GM18519 (cell line): Measurements from ENCODE around the gene MRPS18B.
"Not testable (repeated sequence)": the region's sequence is repeated elsewhere in the genome, so short reads cannot be mapped to it uniquely, and the experiment has no call there.

ENCODE experiments used
- ATAC-seq: cut with Tn5 transposase; IDR thresholded peaks from one replicate; pipeline ENCODE4 v1.9.1; 2021; ENCODE audit warnings: mild to moderate bottlenecking, moderate library complexity; ENCODE audit not compliant: unreplicated experiment, low FRiP score

The MRPS18B gene

DNA sequence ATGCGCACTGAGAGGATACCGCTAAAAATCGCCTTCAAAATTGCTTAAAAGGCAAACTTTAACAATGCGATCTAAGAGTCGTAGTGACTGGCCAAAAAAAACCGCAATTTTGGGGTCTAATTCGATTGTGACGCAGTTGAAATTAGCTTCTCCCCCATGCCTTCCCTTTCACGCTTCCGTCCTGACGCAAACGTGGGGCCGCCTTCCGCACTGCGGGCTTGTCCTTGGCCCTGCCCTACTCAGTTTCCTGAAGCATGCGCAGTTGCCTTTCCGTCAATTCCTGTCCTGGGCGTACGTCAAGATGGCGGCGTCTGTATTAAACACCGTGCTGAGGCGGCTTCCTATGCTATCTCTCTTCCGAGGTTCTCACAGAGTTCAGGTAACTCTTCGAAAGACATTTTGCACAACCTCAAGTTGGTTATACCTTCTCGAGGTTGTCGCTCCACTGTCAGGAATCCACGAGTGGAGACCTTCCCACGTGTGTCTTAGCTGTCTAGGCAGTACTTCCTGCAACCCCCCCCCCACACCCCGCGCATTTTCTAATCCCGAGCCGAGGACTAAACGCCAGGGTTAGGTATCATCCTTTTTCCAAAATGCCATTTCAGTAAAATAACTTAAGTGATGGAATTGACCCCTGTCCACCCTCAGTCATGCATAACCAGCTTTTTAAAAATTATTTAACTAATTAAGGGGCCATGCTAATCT lies at the start of gene MRPS18B:
MRPS18B (plus strand) TSS at position 276 of the 705 bp plus-strand sequence; CDS start at position 302, 26 bp downstream.
- peak; percentile 49 for ATAC-seq

DNA sequence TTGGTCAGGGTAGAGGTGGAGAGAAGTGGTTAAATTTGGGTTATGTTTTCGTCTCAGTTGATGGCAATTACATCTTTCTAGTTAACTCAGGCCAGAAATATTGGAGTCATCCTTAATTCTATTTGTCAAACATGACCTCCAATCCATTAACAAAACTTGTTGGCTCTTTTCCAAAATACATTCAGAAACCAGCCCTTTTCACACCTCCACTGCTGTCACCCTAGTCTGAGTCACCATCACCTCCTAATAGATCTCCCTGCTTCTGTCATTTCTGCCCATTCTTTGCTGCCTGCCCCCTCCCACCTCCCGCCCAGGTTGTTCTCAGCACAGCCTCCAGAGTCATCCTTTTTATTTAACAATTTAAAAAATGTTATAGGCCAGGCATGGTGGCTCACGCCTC lies 49.4 kb upstream of the MRPS18B start:
- ATAC-seq, result no peak

- ATAC-seq, result no peak
These were observed 47.4 kb upstream of the MRPS18B start for GRCh38 chr6:30570263-30570662.

- peak; percentile 8 for ATAC-seq
These were observed 46.9 kb upstream of the MRPS18B start for GRCh38 chr6:30570740-30571074.

DNA sequence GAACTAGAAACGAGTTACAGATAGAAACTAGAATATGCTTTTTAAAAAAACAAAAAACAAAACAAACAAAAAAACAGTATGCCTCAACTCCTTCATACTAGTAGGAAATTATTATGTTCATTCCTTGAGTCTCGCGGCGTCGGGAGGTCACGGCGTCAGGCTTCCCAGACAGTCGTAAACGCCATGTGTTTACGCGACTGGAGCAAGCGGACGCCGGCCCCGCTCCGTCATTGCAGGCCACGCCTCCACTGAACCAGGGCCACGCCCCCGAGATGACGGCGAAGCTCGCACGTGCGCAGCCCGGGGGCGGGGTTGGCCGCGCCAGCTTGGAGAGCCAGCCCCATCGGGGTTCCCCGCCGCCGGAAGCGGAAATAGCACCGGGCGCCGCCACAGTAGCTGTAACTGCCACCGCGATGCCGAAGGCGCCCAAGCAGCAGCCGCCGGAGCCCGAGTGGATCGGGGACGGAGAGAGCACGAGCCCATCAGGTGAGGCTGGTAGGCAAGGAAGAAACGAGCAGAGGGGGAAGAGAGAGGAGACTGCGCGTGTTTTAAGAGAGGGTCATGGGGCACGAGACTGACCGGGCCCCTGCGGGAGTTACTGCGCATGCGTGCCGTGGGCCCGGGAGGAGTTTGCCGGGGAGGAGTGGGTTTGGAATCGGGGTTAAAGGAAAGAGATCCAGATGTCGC lies 46.4 kb upstream of the MRPS18B start, which contains the start of gene ABCF1:
ABCF1 (plus strand) TSS at position 368 of the 687 bp plus-strand sequence; CDS start at position 414, 46 bp downstream.
- peak; percentile 82 for ATAC-seq

GRCh38 chr6:30571762-30572082 lies 45.9 kb upstream of the MRPS18B start:
- no peak for ATAC-seq

DNA sequence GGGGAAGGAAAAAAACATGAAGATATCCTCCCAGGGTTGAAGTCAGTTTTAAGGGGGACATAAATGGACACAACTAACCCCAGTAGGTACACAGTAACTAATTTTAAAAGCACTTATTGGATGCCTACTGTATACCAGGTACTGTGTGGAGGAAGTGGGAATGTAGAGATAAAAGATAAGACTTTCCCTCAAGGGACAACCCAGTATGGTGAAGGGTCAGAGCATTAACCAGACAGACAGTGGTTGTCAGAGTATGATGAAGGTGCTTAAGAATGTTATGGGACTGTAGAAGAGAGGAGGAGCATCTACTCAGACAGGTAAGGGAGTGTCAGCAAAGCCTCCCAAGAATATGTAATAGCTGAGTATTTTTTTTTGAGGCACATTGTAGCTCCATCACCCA lies 45.5 kb upstream of the MRPS18B start:
- no peak for ATAC-seq

- ATAC-seq, result no peak
These were observed 44.5 kb upstream of the MRPS18B start for GRCh38 chr6:30573113-30573512.

DNA sequence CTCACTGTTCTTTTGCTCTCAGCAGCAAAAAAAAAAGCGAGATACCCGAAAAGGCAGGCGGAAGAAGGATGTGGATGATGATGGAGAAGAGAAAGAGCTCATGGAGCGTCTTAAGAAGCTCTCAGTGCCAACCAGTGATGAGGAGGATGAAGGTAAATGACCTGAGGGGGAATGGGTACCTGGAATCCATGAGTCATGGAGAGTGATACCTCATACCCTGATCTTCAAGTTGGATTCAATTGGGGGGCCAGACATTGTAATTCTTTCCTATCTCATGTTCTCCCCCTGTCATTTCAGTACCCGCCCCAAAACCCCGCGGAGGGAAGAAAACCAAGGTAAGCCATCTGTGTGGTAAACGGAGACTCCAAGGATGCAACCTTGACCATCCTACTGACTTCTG lies 39.6 kb upstream of the MRPS18B start:
- no peak for ATAC-seq

DNA sequence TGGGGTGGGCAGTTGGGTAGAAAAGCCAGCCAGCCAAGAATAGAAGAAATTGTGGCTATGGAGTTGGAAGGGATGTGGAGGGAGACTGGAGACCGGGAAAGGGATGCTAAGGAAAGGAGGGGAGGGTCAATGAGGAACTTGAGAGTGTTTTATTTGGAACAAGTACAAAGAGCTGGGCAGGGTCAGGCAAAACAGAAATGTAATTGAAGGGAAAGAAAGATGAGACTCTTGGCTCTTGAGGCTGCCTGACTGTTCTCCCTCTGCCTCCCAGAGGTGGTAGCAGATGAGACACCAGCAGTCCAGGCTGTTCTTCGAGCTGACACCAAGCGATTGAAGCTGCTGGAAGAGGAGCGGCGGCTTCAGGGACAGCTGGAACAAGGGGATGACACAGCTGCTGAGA lies 33.7 kb upstream of the MRPS18B start:
- no peak for ATAC-seq

DNA sequence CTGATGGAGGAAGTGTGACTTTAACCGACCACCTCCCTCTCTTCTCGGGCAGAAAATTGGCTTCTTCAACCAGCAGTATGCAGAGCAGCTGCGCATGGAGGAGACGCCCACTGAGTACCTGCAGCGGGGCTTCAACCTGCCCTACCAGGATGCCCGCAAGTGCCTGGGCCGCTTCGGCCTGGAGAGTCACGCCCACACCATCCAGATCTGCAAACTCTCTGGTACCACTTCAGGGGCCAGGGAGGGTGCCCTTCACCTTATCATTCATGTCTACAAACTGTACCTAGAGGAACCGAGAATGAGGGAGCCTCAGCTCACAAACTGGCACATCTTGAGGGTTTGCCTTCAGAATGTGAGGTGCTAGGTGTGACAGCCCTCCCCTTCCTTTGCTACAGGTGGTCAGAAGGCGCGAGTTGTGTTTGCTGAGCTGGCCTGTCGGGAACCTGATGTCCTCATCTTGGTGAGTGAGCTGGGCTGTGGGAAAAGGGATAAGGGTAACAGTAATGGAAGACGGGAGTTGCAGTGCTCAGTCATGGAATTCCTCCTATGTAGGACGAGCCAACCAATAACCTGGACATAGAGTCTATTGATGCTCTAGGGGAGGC lies 27.8 kb upstream of the MRPS18B start:
- ATAC-seq, result no peak

GRCh38 chr6:30590509-30590908 lies 27.1 kb upstream of the MRPS18B start:
- no peak for ATAC-seq

DNA sequence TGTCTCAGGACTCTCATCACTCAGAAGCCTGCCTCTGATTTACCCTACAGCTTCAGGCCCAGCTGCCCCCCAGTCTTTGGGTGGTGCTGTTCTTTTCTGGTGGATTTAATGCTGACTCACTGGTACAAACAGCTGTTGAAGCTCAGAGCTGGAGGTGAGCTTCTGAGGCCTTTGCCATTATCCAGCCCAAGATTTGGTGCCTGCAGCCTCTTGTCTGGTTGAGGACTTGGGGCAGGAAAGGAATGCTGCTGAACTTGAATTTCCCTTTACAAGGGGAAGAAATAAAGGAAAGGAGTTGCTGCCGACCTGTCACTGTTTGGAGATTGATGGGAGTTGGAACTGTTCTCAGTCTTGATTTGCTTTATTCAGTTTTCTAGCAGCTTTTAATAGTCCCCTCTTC lies 26.6 kb upstream of the MRPS18B start:
- ATAC-seq, result no peak

GRCh38 chr6:30592287-30592686 lies 25.4 kb upstream of the MRPS18B start:
- no peak for ATAC-seq

GRCh38 chr6:30597315-30598144 lies 20.1 kb upstream of the MRPS18B start:
- not testable (repeated sequence) for ATAC-seq

GRCh38 chr6:30598912-30599624 lies 18.6 kb upstream of the MRPS18B start:
- ATAC-seq, result no peak

GRCh38 chr6:30599625-30600324 lies 17.9 kb upstream of the MRPS18B start:
- ATAC-seq, result no peak

GRCh38 chr6:30600451-30600961 lies 17.1 kb upstream of the MRPS18B start:
- ATAC-seq, result no peak

- no peak for ATAC-seq
These were observed 16.2 kb upstream of the MRPS18B start for GRCh38 chr6:30601436-30601814.
